Mesothelial cell of epicardium (in vitro differentiated cells): ENCODE data around the gene SP100. TPM values are rescaled to one million over a fixed set of nuclear protein-coding genes. Genes with fewer than 3 reads are reported as not detected.

Experiments used
- DNase-seq, 2 experiments: peaks; one replicate each; pipeline ENCODE4 v3.0.0; 2021; ENCODE audit warnings: low spot score in 2 of 2; ENCODE audit not compliant: unreplicated experiment in 2 of 2
- H3K27ac Mint-ChIP-seq: 2 replicates; pipeline ENCODE4 v1.8.0; 2021; ENCODE audit warnings: mixed read lengths
- H3K27me3 Mint-ChIP-seq: 2 replicates; pipeline ENCODE4 v1.8.0; 2021; ENCODE audit warnings: low read depth, mixed read lengths
- H3K36me3 Mint-ChIP-seq: 2 replicates; pipeline ENCODE4 v1.8.0; 2021; ENCODE audit warnings: mixed read lengths
- H3K4me1 Mint-ChIP-seq: 2 replicates; pipeline ENCODE4 v1.8.0; 2021; ENCODE audit warnings: mixed read lengths
- H3K4me3 Mint-ChIP-seq: 2 replicates; pipeline ENCODE4 v1.8.0; 2021; ENCODE audit warnings: mild to moderate bottlenecking, moderate library complexity, mixed read lengths
- H3K9me3 Mint-ChIP-seq: 2 replicates; pipeline ENCODE4 v1.8.0; 2021; ENCODE audit warnings: mixed read lengths
- total RNA-seq: library from RNA; stranded (reverse); gene quantifications from 3 replicates; pipeline ENCODE4 v1.2.1, GENCODE V29; 2021
- TF ChIP-seq, protein P1 (sequence below): fragments of 200-600 bp; sonication (generic); IDR thresholded peaks from one replicate; pipeline ENCODE4 v1.5.0; 2021; ENCODE audit warnings: antibody characterized with exemption; ENCODE audit not compliant: unreplicated experiment

The SP100 gene
- total RNA-seq, 1 donor from 2014 or later, result 52.0 TPM

DNA sequence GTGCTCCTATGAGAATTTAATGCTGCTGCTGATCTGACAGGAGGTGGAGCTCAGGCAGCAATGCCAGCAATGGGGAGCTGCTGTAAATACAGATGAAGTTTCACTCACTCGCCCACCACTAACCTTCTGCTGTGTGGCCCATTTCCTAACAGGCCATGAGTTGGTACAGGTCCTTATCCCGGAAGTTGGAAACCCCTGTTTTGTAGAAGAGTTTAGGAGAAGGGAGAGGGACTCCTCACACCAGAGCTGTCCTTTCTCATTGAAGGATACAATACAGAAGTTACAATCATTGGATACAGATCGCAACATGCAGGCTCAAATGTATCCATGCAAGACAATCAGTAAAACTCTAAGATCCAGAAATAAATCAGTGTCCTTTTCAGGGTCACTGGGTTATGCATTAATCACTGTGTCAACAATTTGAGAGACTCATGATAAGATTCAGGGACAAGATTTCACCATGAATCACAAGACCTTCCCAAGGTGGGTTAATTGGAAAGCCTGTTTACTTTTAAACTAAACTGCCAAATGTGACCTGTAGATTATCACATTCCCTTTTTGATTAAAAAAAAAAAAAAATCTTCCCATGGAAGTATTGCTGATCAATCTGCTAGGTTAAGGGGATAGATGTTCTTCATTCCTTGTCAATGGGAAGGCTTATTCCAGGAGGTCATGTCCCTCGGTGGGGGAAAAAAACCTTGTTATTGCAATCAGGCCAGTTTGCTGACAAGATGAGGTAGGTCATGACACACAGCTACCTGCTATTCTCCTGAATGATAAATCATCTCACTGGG, 97.2 kb downstream of the SP100 start:
- H3K4me1 Mint-ChIP-seq, result no peaks in the 10 kb centered on the region
- TF ChIP-seq, protein P1, sequence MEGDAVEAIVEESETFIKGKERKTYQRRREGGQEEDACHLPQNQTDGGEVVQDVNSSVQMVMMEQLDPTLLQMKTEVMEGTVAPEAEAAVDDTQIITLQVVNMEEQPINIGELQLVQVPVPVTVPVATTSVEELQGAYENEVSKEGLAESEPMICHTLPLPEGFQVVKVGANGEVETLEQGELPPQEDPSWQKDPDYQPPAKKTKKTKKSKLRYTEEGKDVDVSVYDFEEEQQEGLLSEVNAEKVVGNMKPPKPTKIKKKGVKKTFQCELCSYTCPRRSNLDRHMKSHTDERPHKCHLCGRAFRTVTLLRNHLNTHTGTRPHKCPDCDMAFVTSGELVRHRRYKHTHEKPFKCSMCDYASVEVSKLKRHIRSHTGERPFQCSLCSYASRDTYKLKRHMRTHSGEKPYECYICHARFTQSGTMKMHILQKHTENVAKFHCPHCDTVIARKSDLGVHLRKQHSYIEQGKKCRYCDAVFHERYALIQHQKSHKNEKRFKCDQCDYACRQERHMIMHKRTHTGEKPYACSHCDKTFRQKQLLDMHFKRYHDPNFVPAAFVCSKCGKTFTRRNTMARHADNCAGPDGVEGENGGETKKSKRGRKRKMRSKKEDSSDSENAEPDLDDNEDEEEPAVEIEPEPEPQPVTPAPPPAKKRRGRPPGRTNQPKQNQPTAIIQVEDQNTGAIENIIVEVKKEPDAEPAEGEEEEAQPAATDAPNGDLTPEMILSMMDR, result no peak
- no peak overlapping the region for H3K27ac Mint-ChIP-seq
- H3K27me3 Mint-ChIP-seq, result peaks cover 2% of the 10 kb centered on the region
- no peaks in the 10 kb centered on the region for H3K9me3 Mint-ChIP-seq
- no peaks in the 10 kb centered on the region for H3K36me3 Mint-ChIP-seq
- H3K4me3 Mint-ChIP-seq, result no peak overlapping the region
- DNase-seq, result no peak

DNA sequence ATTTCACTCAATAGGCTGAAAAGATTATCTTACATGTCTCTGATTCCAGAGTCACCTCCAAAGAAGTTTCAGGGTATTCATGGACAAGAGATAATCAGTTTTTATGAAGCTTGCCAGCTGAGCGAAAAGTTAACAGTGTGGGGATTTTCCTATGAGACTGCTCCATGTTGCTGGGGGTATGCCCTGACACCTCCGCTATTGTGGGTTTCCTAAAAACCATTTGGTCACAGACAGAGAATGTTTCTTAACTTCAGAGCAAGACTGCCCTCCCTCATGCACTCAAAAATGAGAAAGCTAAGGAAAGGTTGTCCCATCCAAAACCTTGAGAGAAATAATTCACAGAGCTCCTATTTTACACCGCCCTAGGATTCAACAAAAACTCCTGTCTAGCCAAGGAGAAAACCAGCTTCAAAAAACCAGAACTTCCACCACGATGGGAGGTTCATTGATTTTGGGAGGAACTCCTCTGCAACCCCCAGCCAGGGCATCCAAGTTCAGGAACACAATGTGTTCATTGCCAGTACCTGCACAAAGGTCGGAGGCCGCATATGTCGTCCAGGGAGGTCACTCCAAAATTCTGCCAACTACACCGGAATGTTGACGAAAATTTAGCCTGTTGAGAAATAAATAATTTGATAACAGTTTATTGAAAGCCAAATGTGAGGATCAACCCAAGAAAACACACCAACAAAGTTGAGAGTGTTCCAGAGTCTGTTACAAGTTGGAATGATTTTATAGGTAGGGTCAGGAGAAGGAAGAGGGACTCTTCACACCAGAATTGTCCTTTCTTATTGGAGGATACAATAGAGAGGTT, 104.3 kb downstream of the SP100 start:
- peaks cover 1% of the 10 kb centered on the region for H3K27me3 Mint-ChIP-seq
- H3K4me3 Mint-ChIP-seq, result no peak overlapping the region
- DNase-seq, result no peak
- no peaks in the 10 kb centered on the region for H3K4me1 Mint-ChIP-seq
- H3K9me3 Mint-ChIP-seq, result peaks cover 26% of the 10 kb centered on the region
- TF ChIP-seq, protein P1, result no peak
- H3K27ac Mint-ChIP-seq, result no peak overlapping the region
- H3K36me3 Mint-ChIP-seq, result peaks cover 3% of the 10 kb centered on the region

DNA sequence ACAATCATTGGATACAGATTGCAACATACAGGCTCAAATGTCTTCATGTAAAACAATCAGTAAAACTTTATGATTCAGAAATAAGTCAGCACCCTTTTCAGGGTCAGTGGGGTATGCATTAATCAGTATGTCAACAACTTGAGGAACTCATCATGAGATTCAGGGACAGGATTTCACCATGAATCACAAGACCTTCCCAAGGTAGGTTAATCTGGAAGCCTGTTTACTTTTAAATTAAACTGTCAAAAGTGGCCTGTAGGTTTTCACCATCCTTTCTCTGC, 104.8 kb downstream of the SP100 start:
- H3K27me3 Mint-ChIP-seq, result no peaks in the 10 kb centered on the region
- H3K27ac Mint-ChIP-seq, result no peak overlapping the region
- TF ChIP-seq, protein P1, result no peak
- H3K4me1 Mint-ChIP-seq, result no peaks in the 10 kb centered on the region
- H3K4me3 Mint-ChIP-seq, result no peak overlapping the region
- DNase-seq, result no peak
- peaks cover 3% of the 10 kb centered on the region for H3K36me3 Mint-ChIP-seq
- H3K9me3 Mint-ChIP-seq, result peaks cover 26% of the 10 kb centered on the region

DNA sequence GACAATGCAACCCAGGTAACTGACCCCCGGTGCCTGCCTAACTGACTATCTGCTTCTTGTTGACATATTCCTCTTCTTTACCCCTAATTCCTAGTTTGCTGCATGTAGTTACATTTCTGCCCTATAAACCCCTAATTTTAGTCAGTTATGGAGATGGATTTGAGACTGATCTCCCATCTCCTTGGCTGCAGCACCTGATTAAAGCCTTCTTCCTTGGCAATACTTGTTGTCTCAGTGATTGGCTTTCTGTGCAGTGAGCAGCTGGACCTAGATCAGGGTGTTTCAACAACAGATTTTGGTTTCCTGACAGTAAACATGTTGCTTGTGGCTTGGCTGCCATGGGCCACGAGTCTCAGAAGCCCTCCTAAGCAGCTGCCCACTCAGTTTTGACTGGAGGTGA, 105.4 kb downstream of the SP100 start:
- no peaks in the 10 kb centered on the region for H3K4me1 Mint-ChIP-seq
- H3K9me3 Mint-ChIP-seq, result peaks cover 26% of the 10 kb centered on the region
- no peak overlapping the region for H3K27ac Mint-ChIP-seq
- H3K36me3 Mint-ChIP-seq, result peaks cover 3% of the 10 kb centered on the region
- H3K27me3 Mint-ChIP-seq, result no peaks in the 10 kb centered on the region
- no peak for DNase-seq
- no peak overlapping the region for H3K4me3 Mint-ChIP-seq
- TF ChIP-seq, protein P1, result no peak

DNA sequence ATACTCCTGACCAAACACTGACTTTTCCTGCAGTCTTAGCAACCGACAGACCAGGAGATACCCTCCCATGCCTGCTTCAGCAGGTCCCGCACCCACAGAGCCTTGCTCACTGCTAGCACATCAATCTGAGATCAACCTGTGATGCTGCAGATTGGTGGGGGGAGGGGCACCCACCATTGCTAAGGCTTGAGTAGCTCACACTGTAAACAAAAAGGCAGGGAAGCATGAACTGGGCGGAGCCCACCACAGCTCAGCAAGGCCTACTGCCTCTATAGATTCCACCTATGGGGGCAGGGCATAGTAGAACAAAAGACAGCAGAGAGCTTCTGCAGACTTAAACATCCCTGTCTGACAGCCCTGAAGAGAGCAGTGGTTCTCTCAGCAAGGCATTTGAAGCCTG, 109.7 kb downstream of the SP100 start:
- no peak overlapping the region for H3K27ac Mint-ChIP-seq
- H3K4me3 Mint-ChIP-seq, result no peak overlapping the region
- H3K36me3 Mint-ChIP-seq, result peaks cover 3% of the 10 kb centered on the region
- TF ChIP-seq, protein P1, result no peak
- no peaks in the 10 kb centered on the region for H3K27me3 Mint-ChIP-seq
- peaks cover 53% of the 10 kb centered on the region for H3K9me3 Mint-ChIP-seq
- no peak for DNase-seq
- H3K4me1 Mint-ChIP-seq, result no peaks in the 10 kb centered on the region
